ENCODE data around the gene MYO5C.

MYO5C gene

GRCh38 chr15:52329150-52329549 is 33.5 kb upstream of the MYO5C start:
- in situ Hi-C loops (cut with MboI; ENCODE audit: low sequenced_read_pairs, unreplicated experiment), result loop anchor here (10.0 kb wide), 1 partner anchor 406 kb away; no protein-coding TSS in a partner anchor
- no peak for DNase-seq (ENCODE audit: low spot score)
- TF ChIP-seq CTCF (IDR thresholded peaks at IDR 0.05; ENCODE audit: borderline replicate concordance, control extremely low read depth, extremely low read depth, insufficient read depth, missing control alignments), result no peak

- no peak for DNase-seq (ENCODE audit: low spot score)
- in situ Hi-C loops (cut with MboI; ENCODE audit: low sequenced_read_pairs, unreplicated experiment), result loop anchor here (10.0 kb wide), 1 partner anchor 406 kb away; no protein-coding TSS in a partner anchor
- no peak for TF ChIP-seq CTCF (IDR thresholded peaks at IDR 0.05; ENCODE audit: borderline replicate concordance, control extremely low read depth, extremely low read depth, insufficient read depth, missing control alignments)
Observed at GRCh38 chr15:52328680-52329079, 33.1 kb upstream of the MYO5C start.

- no peak for TF ChIP-seq CTCF (IDR thresholded peaks at IDR 0.05; ENCODE audit: borderline replicate concordance, control extremely low read depth, extremely low read depth, insufficient read depth, missing control alignments)
- no peak for DNase-seq (ENCODE audit: low spot score)
- in situ Hi-C loops (cut with MboI; ENCODE audit: low sequenced_read_pairs, unreplicated experiment), result loop anchor here (10.0 kb wide), 1 partner anchor 408 kb away; no protein-coding TSS in a partner anchor
Observed at GRCh38 chr15:52326756-52327155, 31.2 kb upstream of the MYO5C start.

- in situ Hi-C loops (cut with MboI; ENCODE audit: low sequenced_read_pairs, unreplicated experiment), result loop anchor here (10.0 kb wide), 1 partner anchor 411 kb away; no protein-coding TSS in a partner anchor
- TF ChIP-seq CTCF (IDR thresholded peaks at IDR 0.05; ENCODE audit: borderline replicate concordance, control extremely low read depth, extremely low read depth, insufficient read depth, missing control alignments), result no peak
- no peak for DNase-seq (ENCODE audit: low spot score)
Observed at GRCh38 chr15:52324109-52324508, 28.5 kb upstream of the MYO5C start.

GRCh38 chr15:52318729-52319500 is 23.3 kb upstream of the MYO5C start:
- DNase-seq (ENCODE audit: low spot score), result no peak
- in situ Hi-C loops (cut with MboI; ENCODE audit: low sequenced_read_pairs, unreplicated experiment), result no loop called here
- no peak for TF ChIP-seq CTCF (IDR thresholded peaks at IDR 0.05; ENCODE audit: borderline replicate concordance, control extremely low read depth, extremely low read depth, insufficient read depth, missing control alignments)

GRCh38 chr15:52317688-52318087 is 22.1 kb upstream of the MYO5C start:
- DNase-seq (ENCODE audit: low spot score), result no peak
- in situ Hi-C loops (cut with MboI; ENCODE audit: low sequenced_read_pairs, unreplicated experiment), result no loop called here
- no peak for TF ChIP-seq CTCF (IDR thresholded peaks at IDR 0.05; ENCODE audit: borderline replicate concordance, control extremely low read depth, extremely low read depth, insufficient read depth, missing control alignments)

Data from GM13976 (cell line).